DMS53 treated with DMSO at 0.1 percent for 48 hours (cell line): ENCODE data around the gene MED26.
A peak's percentile ranks its signal among the peaks of the same experiment; 100 is the strongest.

Source experiments
- DNase-seq: peaks from one replicate; lab custom pipeline; 2025; ENCODE audit not compliant: unreplicated experiment; lab: John Stamatoyannopoulos, UW

MED26 gene

GRCh38 chr19:16542045-16542909 is 85.7 kb downstream of the MED26 start, which contains the start of gene CHERP:
Gene CHERP (minus strand): TSS chr19:16542437. CDS start chr19:16542378, 59 bp downstream.
- DNase-seq, result peak; percentile 78

- DNase-seq, result no peak
Observed at GRCh38 chr19:16541526-16542044, 86.4 kb downstream of the MED26 start.

GRCh38 chr19:16540948-16541347 is 87.1 kb downstream of the MED26 start:
- no peak for DNase-seq

GRCh38 chr19:16537111-16537510 is 90.9 kb downstream of the MED26 start:
- DNase-seq, result no peak

- DNase-seq, result no peak
Observed at GRCh38 chr19:16536130-16536529, 91.9 kb downstream of the MED26 start.

GRCh38 chr19:16535381-16535780 is 92.6 kb downstream of the MED26 start:
- DNase-seq, result no peak

GRCh38 chr19:16532440-16533234 is 95.4 kb downstream of the MED26 start:
- DNase-seq, result no peak

- DNase-seq, result no peak
Observed at GRCh38 chr19:16531380-16531669, 96.7 kb downstream of the MED26 start.

GRCh38 chr19:16530540-16531379 is 97.2 kb downstream of the MED26 start:
- DNase-seq, result no peak

GRCh38 chr19:16529466-16530144 is 98.4 kb downstream of the MED26 start:
- no peak for DNase-seq

GRCh38 chr19:16527971-16528521 is 100.0 kb downstream of the MED26 start:
- no peak for DNase-seq

- DNase-seq, result no peak
Observed at GRCh38 chr19:16527334-16527935, 100.6 kb downstream of the MED26 start.

GRCh38 chr19:16525751-16526481 is 102.1 kb downstream of the MED26 start:
- DNase-seq, result no peak

GRCh38 chr19:16524991-16525734 is 102.8 kb downstream of the MED26 start:
- DNase-seq, result no peak
